Stimulated activated naive B cell treated with anti-CD40 and anti-IgM and Interleukin-4, amounts not matched to agents 10 μg/mL and 1 μg/mL and 100 μg/mL, for 72 hours (primary cell): Measurements from ENCODE around the gene TSEN2.
"Not testable (repeated sequence)": the region's sequence is repeated elsewhere in the genome, so short reads cannot be mapped to it uniquely, and the experiment has no call there.

Source experiments
- ATAC-seq, 2 donors: fragments of 150-1000 bp; cut with Tn5 transposase; replicated peaks; 2 replicates each; pipeline ENCODE4 v1.10.0; 2021; ENCODE audit warnings: moderate library complexity in 1 of 2
- DNase-seq: peaks from one replicate; pipeline ENCODE4 v3.0.0; 2021
- H3K27ac Mint-ChIP-seq: one replicate; pipeline ENCODE4 v1.8.0; 2022; ENCODE audit warnings: mild to moderate bottlenecking, mixed read lengths
- H3K27me3 Mint-ChIP-seq, 2 donors: one replicate each; pipeline ENCODE4 v1.8.0; 2022; ENCODE audit warnings: mixed read lengths in 2 of 2
- H3K36me3 Mint-ChIP-seq, 2 donors: one replicate each; pipeline ENCODE4 v1.8.0; 2022; ENCODE audit warnings: mixed read lengths in 2 of 2, mild to moderate bottlenecking in 1 of 2
- H3K4me1 Mint-ChIP-seq, 2 donors: one replicate each; pipeline ENCODE4 v1.8.0; 2022; ENCODE audit warnings: mixed read lengths in 2 of 2, mild to moderate bottlenecking in 1 of 2
- H3K4me3 Mint-ChIP-seq, 2 donors: one replicate each; pipeline ENCODE4 v1.8.0; 2022; ENCODE audit warnings: mild to moderate bottlenecking in 2 of 2, mixed read lengths in 2 of 2, moderate library complexity in 1 of 2
- H3K9me3 Mint-ChIP-seq, 2 donors: one replicate each; pipeline ENCODE4 v1.8.0; 2022; ENCODE audit warnings: mixed read lengths in 2 of 2, mild to moderate bottlenecking in 1 of 2

TSEN2 gene

GRCh38 chr3:12446298-12446697, 38.0 kb upstream of the TSEN2 start:
- H3K4me3 Mint-ChIP-seq: no peak overlapping the region
- H3K27ac Mint-ChIP-seq: no peak overlapping the region
- ATAC-seq (no peak), DNase-seq (no peak)
- peaks cover 30 to 47% of the 10 kb centered on the region in 2 donors for H3K27me3 Mint-ChIP-seq
- peaks cover 0 to 3% of the 10 kb centered on the region in 2 donors for H3K4me1 Mint-ChIP-seq
- H3K36me3 Mint-ChIP-seq: no peaks in the 10 kb centered on the region
- peaks cover 0 to 4% of the 10 kb centered on the region in 2 donors for H3K9me3 Mint-ChIP-seq

- Mint-ChIP-seq H3K4me1 (peaks cover 0 to 3% of the 10 kb centered on the region in 2 donors), H3K27me3 (peaks cover 30 to 43% of the 10 kb centered on the region in 2 donors), H3K27ac (no peak overlapping the region), H3K36me3 (no peaks in the 10 kb centered on the region), H3K9me3 (peaks cover 2 to 4% of the 10 kb centered on the region in 2 donors), H3K4me3 (no peak overlapping the region)
- ATAC-seq (no peak), DNase-seq (no peak)
Observed at GRCh38 chr3:12447075-12447474, 37.2 kb upstream of the TSEN2 start.

- ATAC-seq, H3K9me3 Mint-ChIP-seq, H3K4me3 Mint-ChIP-seq, DNase-seq, H3K36me3 Mint-ChIP-seq, H3K4me1 Mint-ChIP-seq, H3K27ac Mint-ChIP-seq: not testable (repeated sequence)
- H3K27me3 Mint-ChIP-seq: peaks cover 23 to 34% of the 10 kb centered on the region in 2 donors
Observed at GRCh38 chr3:12448404-12449202, 35.7 kb upstream of the TSEN2 start.

DNA sequence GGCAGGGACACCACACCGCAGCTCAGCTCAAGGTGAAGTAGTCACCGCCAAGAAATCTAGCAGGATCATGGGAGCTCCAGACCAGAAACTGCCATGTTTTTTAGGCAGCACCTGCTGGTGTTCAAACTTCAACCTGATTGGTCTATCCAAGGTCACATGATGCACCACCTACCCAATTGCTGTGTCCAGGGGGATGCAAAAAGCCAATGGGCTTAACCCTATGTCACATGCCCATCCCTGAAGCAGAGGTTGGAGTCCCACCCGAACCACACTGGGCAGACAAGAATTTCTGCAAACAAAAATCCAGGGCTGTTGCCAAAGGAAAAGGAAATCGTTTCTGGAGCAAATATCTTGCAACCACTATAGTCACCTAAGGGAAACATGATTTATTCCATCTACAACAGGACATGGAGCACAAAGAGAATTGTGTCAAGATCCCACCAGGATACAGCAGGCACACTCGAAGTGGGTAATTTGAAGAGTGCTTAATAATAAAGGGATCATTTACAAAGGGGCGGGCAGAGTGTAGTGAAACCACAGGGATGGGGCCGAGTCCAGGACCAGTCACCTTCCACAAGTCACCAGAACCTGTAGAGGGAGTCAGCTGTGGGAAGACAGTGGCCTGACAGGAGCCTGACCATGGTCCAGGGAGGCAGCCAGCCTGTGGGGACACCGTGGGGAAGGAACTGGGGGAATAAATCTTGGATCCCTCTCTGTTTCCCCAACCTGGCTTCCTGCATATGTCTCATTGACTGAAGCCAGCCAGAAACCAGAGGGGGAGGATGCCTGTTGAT, 34.2 kb upstream of the TSEN2 start:
- Mint-ChIP-seq H3K9me3 (peaks cover 2 to 4% of the 10 kb centered on the region in 2 donors), H3K36me3 (no peaks in the 10 kb centered on the region), H3K27me3 (peaks cover 15 to 20% of the 10 kb centered on the region in 2 donors), H3K4me3 (no peak overlapping the region), H3K4me1 (no peaks in the 10 kb centered on the region), H3K27ac (no peak overlapping the region)
- ATAC-seq: no peak
- no peak for DNase-seq

DNA sequence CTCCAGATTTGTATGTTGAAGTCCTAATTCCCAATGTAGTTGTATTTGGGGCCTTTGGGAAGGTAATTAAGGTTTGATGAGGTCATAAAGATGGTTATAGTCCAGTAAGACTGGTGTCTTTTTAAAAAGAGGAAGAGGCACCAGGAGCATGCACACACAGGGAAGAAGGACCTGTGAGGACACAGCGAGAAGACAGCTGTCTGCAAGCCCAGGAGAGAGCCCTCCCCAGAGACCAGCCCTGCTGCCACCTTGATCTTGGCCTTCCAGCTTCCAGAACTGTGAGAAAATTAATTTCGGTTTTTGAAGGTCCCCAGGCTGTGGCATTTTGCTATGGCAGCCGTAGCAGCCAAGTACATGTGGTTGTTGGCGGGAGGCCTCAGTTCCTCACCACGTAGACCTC, 32.8 kb upstream of the TSEN2 start:
- peaks cover 4 to 6% of the 10 kb centered on the region in 2 donors for H3K27me3 Mint-ChIP-seq

DNA sequence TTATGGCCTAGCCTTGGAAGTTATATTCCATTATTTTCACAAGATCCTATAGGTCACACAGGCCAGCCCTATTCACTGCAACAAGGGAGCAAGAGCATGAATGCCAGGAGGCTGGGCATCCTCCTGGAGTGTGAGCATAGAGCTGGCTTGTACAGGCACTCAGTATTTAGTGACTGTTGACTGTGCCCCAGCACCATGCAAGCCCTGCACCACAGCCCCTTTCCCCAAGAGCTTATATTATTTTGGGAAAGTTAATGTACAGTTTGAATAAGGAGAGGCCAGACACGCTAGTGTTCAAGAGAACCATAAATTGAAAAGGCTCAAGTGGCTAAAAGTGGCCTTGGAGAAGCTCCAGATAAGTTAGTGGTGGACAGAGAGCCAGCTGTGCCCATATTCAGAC, 32.3 kb upstream of the TSEN2 start:
- H3K9me3 Mint-ChIP-seq: peaks cover 2 to 4% of the 10 kb centered on the region in 2 donors
- H3K27me3 Mint-ChIP-seq: peaks cover 4% of the 10 kb centered on the region in 2 donors
- DNase-seq: no peak
- no peak overlapping the region for H3K4me3 Mint-ChIP-seq
- H3K27ac Mint-ChIP-seq: no peak overlapping the region
- no peaks in the 10 kb centered on the region for H3K36me3 Mint-ChIP-seq
- no peak for ATAC-seq
- no peaks in the 10 kb centered on the region for H3K4me1 Mint-ChIP-seq

More for the DNA sequence above, 32.8 kb upstream of the TSEN2 start:
- H3K4me1 Mint-ChIP-seq: no peaks in the 10 kb centered on the region
- H3K9me3 Mint-ChIP-seq: peaks cover 2 to 4% of the 10 kb centered on the region in 2 donors
- no peaks in the 10 kb centered on the region for H3K36me3 Mint-ChIP-seq
- ATAC-seq (no peak), DNase-seq (no peak)
- H3K4me3 Mint-ChIP-seq: no peak overlapping the region
- no peak overlapping the region for H3K27ac Mint-ChIP-seq

DNA sequence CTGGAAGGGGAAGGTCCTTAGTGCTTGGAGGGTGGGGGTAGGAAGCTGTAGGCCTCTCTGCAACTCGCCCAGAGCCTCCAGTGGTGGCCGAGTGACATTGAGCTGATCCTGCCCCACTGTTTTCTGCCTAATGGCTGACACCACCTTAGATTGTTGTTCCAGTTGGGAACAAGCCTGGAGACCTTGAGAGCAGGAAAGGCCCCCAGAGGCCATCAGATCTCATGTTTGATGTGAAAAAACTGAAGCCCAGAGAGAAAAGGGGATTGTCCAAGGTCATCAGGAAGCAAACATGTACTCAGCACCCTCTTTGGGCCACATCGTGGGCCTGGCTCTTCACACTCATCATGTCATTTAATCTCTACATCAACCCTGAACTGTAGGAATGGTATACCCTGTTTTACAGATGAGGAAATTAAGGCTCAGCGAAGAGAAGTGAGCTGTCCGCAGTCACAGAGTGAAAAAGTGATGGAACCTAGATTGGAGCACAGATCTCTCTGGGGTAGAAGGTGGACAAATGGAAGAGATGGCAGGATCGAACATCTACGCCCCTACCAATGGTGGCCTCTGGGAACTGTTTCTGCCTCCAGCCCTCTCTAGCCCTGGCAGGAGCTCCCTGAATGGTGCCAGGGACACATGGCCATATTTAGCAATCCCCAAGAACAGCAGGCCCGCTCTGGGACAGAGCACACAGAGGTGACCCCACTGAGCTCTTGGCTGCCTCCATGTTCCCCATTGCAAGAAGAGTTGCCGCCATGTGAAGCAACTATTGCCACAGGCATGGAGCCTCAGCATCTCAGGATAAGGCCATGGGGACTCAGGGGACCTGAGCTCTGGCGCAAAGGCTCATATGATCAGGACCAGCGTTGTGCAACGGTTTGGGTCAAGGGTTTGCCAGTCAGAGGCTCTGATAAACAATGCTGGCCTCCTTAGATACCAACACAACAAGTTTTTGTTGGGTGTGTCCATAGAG, 31.6 kb upstream of the TSEN2 start:
- no peak overlapping the region for H3K27ac Mint-ChIP-seq
- H3K36me3 Mint-ChIP-seq: no peaks in the 10 kb centered on the region
- no peak overlapping the region for H3K4me3 Mint-ChIP-seq
- DNase-seq (no peak), ATAC-seq (no peak)
- peaks cover 2 to 4% of the 10 kb centered on the region in 2 donors for H3K9me3 Mint-ChIP-seq
- peaks cover 0 to 4% of the 10 kb centered on the region in 2 donors for H3K27me3 Mint-ChIP-seq
- H3K4me1 Mint-ChIP-seq: no peaks in the 10 kb centered on the region

GRCh38 chr3:12454076-12454815, 30.0 kb upstream of the TSEN2 start:
- ATAC-seq (no peak), DNase-seq (no peak)
- Mint-ChIP-seq H3K4me1 (no peaks in the 10 kb centered on the region), H3K9me3 (peaks cover 0 to 4% of the 10 kb centered on the region in 2 donors), H3K27ac (no peak overlapping the region), H3K4me3 (no peak overlapping the region), H3K36me3 (no peaks in the 10 kb centered on the region), H3K27me3 (peaks cover 4 to 5% of the 10 kb centered on the region in 2 donors)

DNA sequence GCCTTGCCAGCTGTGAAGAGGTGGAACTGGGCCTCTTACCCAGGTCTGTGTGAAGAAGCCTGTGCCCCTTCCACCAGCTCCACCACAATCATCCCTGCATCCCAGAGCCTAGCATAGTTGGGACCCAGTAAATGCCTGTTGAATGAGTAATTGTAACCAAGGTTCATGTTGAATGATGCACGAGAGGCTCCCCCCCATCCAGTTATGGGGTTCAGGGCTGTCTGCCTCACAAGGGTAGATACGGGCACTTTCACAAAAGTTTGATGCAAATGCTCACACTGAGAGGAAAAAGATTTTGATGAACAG, 29.5 kb upstream of the TSEN2 start:
- no peak for DNase-seq
- Mint-ChIP-seq H3K27me3 (peaks cover 4 to 5% of the 10 kb centered on the region in 2 donors), H3K9me3 (peaks cover 0 to 4% of the 10 kb centered on the region in 2 donors), H3K4me3 (no peak overlapping the region), H3K36me3 (no peaks in the 10 kb centered on the region), H3K27ac (no peak overlapping the region), H3K4me1 (no peaks in the 10 kb centered on the region)
- ATAC-seq: no peak

GRCh38 chr3:12455740-12456139, 28.5 kb upstream of the TSEN2 start:
- DNase-seq (no peak), ATAC-seq (no peak)
- Mint-ChIP-seq H3K4me1 (no peaks in the 10 kb centered on the region), H3K9me3 (peaks cover 0 to 4% of the 10 kb centered on the region in 2 donors), H3K27me3 (peaks cover 4 to 5% of the 10 kb centered on the region in 2 donors), H3K27ac (no peak overlapping the region), H3K4me3 (no peak overlapping the region), H3K36me3 (no peaks in the 10 kb centered on the region)

DNA sequence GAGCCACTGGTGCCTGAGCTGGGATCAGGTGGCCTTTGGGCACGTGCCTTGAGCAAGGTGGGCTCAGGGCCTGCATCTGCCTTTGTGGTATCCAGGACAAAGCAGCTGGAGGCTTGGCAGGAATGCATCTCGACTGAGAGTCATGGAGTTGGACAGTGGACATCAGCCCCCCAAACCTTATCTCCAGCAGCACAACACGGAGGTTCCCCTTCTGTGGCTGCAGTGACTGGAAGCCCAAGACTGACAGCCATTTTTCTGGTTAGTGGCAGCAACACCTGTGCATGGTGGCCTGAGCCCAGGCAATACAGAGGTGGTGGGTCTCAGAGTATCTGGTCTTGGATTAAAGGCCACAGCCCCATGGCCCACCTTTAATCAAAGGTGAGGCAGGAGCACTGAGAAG, 27.8 kb upstream of the TSEN2 start:
- no peaks in the 10 kb centered on the region for H3K36me3 Mint-ChIP-seq

DNA sequence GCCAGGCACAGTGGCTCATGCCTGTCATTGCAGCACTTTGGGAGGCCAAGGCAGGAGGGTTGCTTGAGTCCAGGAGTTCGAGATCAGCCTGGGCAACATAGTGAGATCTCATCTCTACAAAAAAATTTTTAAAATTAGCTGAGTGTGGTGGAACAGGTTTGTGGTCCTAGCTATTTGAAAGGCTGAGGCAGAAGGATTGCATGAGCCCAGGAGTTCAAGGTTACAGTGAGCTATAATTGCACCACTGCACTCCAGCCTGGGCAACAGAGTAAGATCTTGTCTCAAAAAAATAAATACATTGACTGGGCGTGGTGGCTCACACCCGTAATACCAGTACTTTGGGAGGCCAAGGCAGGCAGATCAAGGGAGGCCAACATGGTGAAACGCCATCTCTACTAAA, 26.9 kb upstream of the TSEN2 start:
- H3K36me3 Mint-ChIP-seq, ATAC-seq, H3K4me3 Mint-ChIP-seq, H3K27me3 Mint-ChIP-seq, H3K4me1 Mint-ChIP-seq, H3K9me3 Mint-ChIP-seq, H3K27ac Mint-ChIP-seq, DNase-seq: not testable (repeated sequence)

More for the DNA sequence above, 27.8 kb upstream of the TSEN2 start:
- DNase-seq (no peak), ATAC-seq (no peak)
- peaks cover 0 to 4% of the 10 kb centered on the region in 2 donors for H3K9me3 Mint-ChIP-seq
- peaks cover 4 to 5% of the 10 kb centered on the region in 2 donors for H3K27me3 Mint-ChIP-seq
- no peak overlapping the region for H3K27ac Mint-ChIP-seq
- H3K4me1 Mint-ChIP-seq: peaks cover 0 to 3% of the 10 kb centered on the region in 2 donors
- H3K4me3 Mint-ChIP-seq: no peak overlapping the region

GRCh38 chr3:12458901-12459300, 25.4 kb upstream of the TSEN2 start:
- ATAC-seq: no peak
- DNase-seq: no peak
- H3K36me3 Mint-ChIP-seq: no peaks in the 10 kb centered on the region

More at GRCh38 chr3:12458901-12459300, 25.4 kb upstream of the TSEN2 start:
- Mint-ChIP-seq H3K4me1 (peaks cover 5 to 6% of the 10 kb centered on the region in 2 donors), H3K9me3 (peaks cover 0 to 1% of the 10 kb centered on the region in 2 donors), H3K4me3 (no peak overlapping the region), H3K27me3 (peaks cover 4 to 5% of the 10 kb centered on the region in 2 donors), H3K27ac (no peak overlapping the region)
